Psoas muscle (tissue), 8 donors: Measurements from ENCODE around the gene WDR6. TPM values are rescaled to one million over a fixed set of nuclear protein-coding genes. Genes with fewer than 3 reads are reported as not detected.

Experiments
- ATAC-seq, 4 donors: fragments of 200-7000 bp; cut with Tn5 transposase; one replicate each; pipeline ENCODE4 v1.9.1; 2020; ENCODE audit warnings: moderate library complexity in 3 of 4, mild to moderate bottlenecking in 2 of 4
- DNase-seq, 2 donors: peaks; one replicate each; pipeline ENCODE4 v3.0.0-alpha.2; 2020
- H3K27ac ChIP-seq: fragments of 200-600 bp; one replicate; pipeline ENCODE4 v1.8.0; 2022
- H3K27me3 ChIP-seq, 3 donors: fragments of 200-600 bp in 1 of 3; one replicate each; pipeline versions ENCODE4 v1.6.1 to v1.8.0; 2013 to 2022; ENCODE audit warnings: low read length in 2 of 3, mild to moderate bottlenecking in 2 of 3, moderate library complexity in 1 of 3; ENCODE audit not compliant: insufficient read depth in 3 of 3
- H3K36me3 ChIP-seq, 2 donors: fragments of 200-600 bp in 1 of 2; one replicate each; pipeline versions ENCODE4 v1.6.1 to v1.8.0; 2013 to 2022; ENCODE audit warnings: low read depth in 1 of 2, mild to moderate bottlenecking in 1 of 2, moderate library complexity in 1 of 2; ENCODE audit not compliant: insufficient read depth in 1 of 2
- H3K4me1 ChIP-seq: fragments of 200-600 bp; one replicate; pipeline ENCODE4 v1.8.0; 2022
- H3K4me3 ChIP-seq: fragments of 200-600 bp; one replicate; pipeline ENCODE4 v1.8.0; 2022; ENCODE audit warnings: mild to moderate bottlenecking
- H3K9me3 ChIP-seq: fragments of 200-600 bp; one replicate; pipeline ENCODE4 v1.8.0; 2022
- WGBS, 3 donors: extraction: QIAGEN DNeasy Blood & Tissue Kit; methylation state at CpG; one replicate each; pipeline versions ENCODE4 v1.1.6 to v1.1.7; 2013; 5-methylcytosine and 5-hydroxymethylcytosine counted together
- intact Hi-C, 2 donors: fragments of 100-400 bp; cut with DNase I; formaldehyde crosslinking; loops; one replicate each; pipeline versions ENCODE4 v1.11.0 to v1.14.2; 2022
- polyA plus RNA-seq, 3 donors: library from polyadenylated mRNA; stranded (reverse); fragments of 200-250 nt; gene quantifications; one replicate each; pipeline ENCODE4 v1.2.3, GENCODE V29; 2013
- total RNA-seq, 4 donors: library from RNA; stranded (reverse); fragmentation: NEBNext Ultra II Directional in 2 of 4; extraction: Animal tissue kit (Norgen Biotek cat#: 25700) in 2 of 4; gene quantifications; one replicate each; pipeline versions ENCODE4 v1.2.1 to v1.2.4, GENCODE V29; 2021 to 2023
- TF ChIP-seq, protein P1 (sequence below): fragments of 200-600 bp; IDR thresholded peaks from one replicate; pipeline ENCODE4 v1.8.0; 2022; ENCODE audit warnings: antibody characterized with exemption
- donor health status: healthy with polysubstance abuse.
- donor health status: DM: no; HTN: no; CAD: no; lungs with moderate emphysema.
- donor health status: Bipolar disorder and iron deficiency.
- donor health status: healthy.
- donor health status: DM: yes; HTN: yes; CAD: no.
- donor health status: DM: no; HTN: no; CAD: no.
- donor health status: DM: no; HTN: no; CAD: no.
- donor health status: DM: yes; HTN: yes; CAD: no.

WDR6 gene
- total and polyA plus RNA-seq, 7 donors: 30.5 to 65.7 (median 55.1) TPM

DNA sequence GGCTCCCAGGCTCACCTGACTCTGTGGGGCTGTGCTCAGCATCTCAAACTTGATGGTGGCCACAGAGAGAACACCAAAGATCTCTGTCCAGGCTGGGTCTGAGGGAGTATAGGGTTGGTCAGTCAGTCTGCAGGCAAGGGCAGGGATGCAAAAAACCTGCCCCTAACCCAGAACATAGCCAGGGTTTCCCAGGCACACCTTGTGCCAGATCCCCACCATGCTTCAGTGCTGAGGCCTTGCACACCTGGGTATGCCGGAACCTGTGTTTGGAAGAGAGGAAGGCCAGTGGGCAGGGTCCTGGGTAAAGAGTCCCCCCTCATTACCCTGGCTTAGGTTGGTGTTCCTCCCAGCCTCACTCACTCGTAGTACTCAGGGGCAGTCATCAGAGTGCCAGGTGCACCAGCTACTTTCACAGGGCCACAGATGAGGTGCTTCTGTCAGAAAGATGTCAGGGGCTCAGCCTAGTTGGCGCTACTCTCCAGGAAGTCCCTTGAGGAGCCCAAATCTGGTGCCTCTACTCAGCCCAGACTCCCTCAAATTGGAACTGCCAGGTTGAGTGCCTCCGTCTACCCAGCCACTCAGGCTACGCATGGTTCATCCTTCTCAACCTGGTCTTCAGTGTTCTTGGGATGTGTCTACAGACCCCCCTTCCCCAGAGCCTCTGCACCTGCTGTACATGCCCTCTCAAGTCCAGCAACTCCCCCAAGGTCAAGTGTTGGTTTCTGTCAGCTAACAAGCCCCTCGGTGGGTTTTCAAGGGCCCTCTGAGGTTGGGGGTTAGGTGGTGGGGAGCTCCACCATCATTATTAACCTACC is 9.4 kb downstream of the WDR6 start:
- no peaks in the 10 kb centered on the region for H3K9me3 ChIP-seq
- DNase-seq (no peak), ATAC-seq (no peak)
- H3K27me3 ChIP-seq: no peaks in the 10 kb centered on the region
- WGBS, 3 donors: 83 to 91% (median 85%) methylated on average over 6 of the region's 6 CpGs
- H3K36me3 ChIP-seq: peaks cover 3 to 48% of the 10 kb centered on the region in 2 donors
- no peak overlapping the region for H3K4me3 ChIP-seq
- TF ChIP-seq, protein P1, sequence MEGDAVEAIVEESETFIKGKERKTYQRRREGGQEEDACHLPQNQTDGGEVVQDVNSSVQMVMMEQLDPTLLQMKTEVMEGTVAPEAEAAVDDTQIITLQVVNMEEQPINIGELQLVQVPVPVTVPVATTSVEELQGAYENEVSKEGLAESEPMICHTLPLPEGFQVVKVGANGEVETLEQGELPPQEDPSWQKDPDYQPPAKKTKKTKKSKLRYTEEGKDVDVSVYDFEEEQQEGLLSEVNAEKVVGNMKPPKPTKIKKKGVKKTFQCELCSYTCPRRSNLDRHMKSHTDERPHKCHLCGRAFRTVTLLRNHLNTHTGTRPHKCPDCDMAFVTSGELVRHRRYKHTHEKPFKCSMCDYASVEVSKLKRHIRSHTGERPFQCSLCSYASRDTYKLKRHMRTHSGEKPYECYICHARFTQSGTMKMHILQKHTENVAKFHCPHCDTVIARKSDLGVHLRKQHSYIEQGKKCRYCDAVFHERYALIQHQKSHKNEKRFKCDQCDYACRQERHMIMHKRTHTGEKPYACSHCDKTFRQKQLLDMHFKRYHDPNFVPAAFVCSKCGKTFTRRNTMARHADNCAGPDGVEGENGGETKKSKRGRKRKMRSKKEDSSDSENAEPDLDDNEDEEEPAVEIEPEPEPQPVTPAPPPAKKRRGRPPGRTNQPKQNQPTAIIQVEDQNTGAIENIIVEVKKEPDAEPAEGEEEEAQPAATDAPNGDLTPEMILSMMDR: no peak
- peaks cover 49% of the 10 kb centered on the region for H3K4me1 ChIP-seq
- intact Hi-C loops: no loop called here
- H3K27ac ChIP-seq: no peak overlapping the region

DNA sequence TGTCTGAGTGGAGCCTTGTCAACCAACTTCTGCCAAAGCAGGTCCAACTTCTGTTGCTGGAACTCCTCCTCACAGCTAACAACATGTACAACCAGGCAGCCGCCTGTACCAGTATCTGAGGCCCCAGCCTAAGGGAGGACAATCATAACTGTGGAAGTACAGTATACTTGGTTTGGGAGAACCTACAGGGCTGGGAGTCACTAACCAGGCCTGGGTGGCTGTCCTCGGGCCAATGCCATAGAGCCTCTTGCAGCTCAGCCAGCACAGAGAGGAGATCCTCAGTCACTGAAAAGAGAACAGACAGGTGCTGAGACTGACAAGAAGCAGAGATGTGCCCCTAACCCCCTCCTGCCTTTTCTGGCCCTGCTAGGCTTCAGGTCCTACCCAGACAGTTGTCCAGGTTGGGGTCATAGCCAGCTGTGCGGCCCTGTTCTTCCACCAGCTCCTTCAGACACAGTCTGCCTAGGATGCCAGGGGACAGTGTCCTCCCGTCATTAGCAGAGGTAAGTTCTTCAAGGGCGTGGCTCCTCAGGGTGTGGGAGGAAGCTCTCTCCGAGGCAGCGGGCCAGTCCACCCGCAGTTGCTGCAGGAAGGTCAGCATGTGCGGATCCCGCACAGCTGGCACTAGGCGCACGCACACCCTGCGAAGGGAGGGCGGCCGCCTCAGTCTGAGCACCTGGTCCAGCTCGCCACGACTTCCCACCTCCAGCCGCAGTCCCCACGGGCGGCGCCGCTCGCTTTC is 10.2 kb downstream of the WDR6 start:
- ATAC-seq: no peak
- Histone ChIP-seq H3K4me1 (peaks cover 41% of the 10 kb centered on the region), H3K9me3 (no peaks in the 10 kb centered on the region), H3K36me3 (peaks cover 3 to 40% of the 10 kb centered on the region in 2 donors), H3K27me3 (no peaks in the 10 kb centered on the region), H3K4me3 (peak overlapping the region; percentile 81), H3K27ac (peak overlapping the region; percentile 74)
- WGBS, 3 donors: 7 to 11% (median 8%) methylated on average over 17 to 23 of the region's 23 CpGs
- DNase-seq: no peak
- TF ChIP-seq, protein P1: no peak
- intact Hi-C loops: no loop called here

DNA sequence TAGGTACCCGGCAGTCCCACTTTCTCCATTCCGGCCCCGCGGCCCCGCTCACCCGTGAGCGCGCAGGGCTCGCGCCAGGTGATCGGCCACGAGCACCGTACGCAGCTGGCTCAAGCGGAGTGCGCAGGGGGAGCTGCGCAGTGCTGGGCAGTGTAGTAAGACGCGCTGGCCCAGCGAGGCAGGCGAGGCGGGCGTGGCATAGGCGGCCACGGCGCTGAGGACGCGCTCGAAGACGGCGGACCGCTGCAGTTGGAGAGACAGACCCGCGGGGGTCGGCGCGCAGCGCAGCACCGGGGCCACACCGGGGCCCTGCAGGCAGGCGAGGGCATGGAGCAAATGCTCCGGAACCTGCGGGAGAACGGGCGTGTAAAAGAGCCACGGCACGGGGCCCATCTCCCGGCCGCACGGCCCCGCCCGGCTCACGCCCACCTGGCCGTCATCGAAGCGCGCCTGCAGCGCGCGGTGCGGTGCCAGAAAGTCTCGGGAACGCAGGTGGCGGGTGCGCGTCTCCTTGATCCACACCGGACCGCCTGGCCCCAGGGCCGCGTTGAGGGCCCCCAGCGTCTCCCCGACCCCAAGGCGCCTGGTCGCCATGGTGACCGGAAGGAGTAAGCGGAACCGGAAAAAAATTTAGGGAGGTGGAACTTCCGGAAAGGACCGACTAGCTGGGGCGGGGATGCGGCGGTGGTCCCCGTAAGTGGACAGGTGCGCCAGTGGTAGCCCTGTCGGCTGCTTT is 10.9 kb downstream of the WDR6 start, which contains the start of gene DALRD3:
DALRD3 (minus strand) TSS at position 610 of the 736 bp plus-strand sequence; CDS start at position 594, 16 bp downstream.
- Histone ChIP-seq H3K9me3 (no peaks in the 10 kb centered on the region), H3K36me3 (peaks cover 3 to 39% of the 10 kb centered on the region in 2 donors), H3K27me3 (no peaks in the 10 kb centered on the region), H3K27ac (peak within 1 kb of the TSS; percentile 74), H3K4me1 (peaks cover 39% of the 10 kb centered on the region), H3K4me3 (peak within 1 kb of the TSS; percentile 81)
- 0 to 1% (median 1%) methylated on average over 57 to 85 of the region's 85 CpGs for WGBS, 3 donors
- DNase-seq: peak; percentile 62 to 79
- intact Hi-C loops: no loop called here
- TF ChIP-seq, protein P1: no peak
- ATAC-seq: peak in 1 of 4 donors; percentile 17

DNA sequence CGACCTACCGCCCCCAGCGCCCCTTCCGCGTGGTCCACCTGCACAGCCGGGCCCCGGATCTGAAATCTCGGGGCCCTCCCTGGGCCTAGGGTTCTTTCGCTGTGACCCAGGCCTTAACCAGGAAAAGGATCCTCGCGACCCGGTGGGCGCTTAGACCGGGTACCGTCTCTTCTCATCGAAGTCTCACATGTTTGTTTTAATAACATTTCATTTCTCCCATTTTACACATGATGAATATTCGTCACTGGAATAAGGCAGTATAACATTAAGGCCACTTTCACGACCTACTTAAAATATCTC is 11.5 kb downstream of the WDR6 start:
- peak overlapping the region; percentile 81 for H3K4me3 ChIP-seq
- ATAC-seq (no peak), DNase-seq (no peak)
- H3K9me3 ChIP-seq: no peaks in the 10 kb centered on the region
- peak overlapping the region; percentile 74 for H3K27ac ChIP-seq
- peaks cover 39% of the 10 kb centered on the region for H3K4me1 ChIP-seq
- H3K36me3 ChIP-seq: peaks cover 2 to 44% of the 10 kb centered on the region in 2 donors
- 2 to 4% (median 4%) methylated on average over 18 of the region's 18 CpGs for WGBS, 3 donors
- no peaks in the 10 kb centered on the region for H3K27me3 ChIP-seq
- intact Hi-C loops: no loop called here
- TF ChIP-seq, protein P1: no peak
